Neuronal stem cell (in vitro differentiated cells): ENCODE data around the gene ASB9.

Experiments used
- DNase-seq: peaks from one replicate; pipeline ENCODE4 v3.0.0-alpha.2; 2013; ENCODE audit warnings: low spot score
- H2AFZ ChIP-seq: one replicate; pipeline ENCODE4 v1.6.1; 2013; ENCODE audit warnings: mild to moderate bottlenecking, low read length, inconsistent platforms
- H2AK5ac ChIP-seq: 2 replicates; pipeline ENCODE4 v1.6.1; 2013; ENCODE audit warnings: low read depth, mild to moderate bottlenecking, inconsistent platforms, low read length, moderate library complexity, mixed read lengths
- H2BK120ac ChIP-seq: 2 replicates; pipeline ENCODE4 v1.6.1; 2013; ENCODE audit warnings: low read depth, mild to moderate bottlenecking, inconsistent platforms, low read length, moderate library complexity, mixed read lengths
- H2BK12ac ChIP-seq: one replicate; pipeline ENCODE4 v1.6.1; 2013; ENCODE audit warnings: low read length, inconsistent platforms
- H2BK15ac ChIP-seq: 2 replicates; pipeline ENCODE4 v1.6.1; 2013; ENCODE audit warnings: mild to moderate bottlenecking, low read length, inconsistent platforms, mixed read lengths
- H2BK5ac ChIP-seq: one replicate; pipeline ENCODE4 v1.6.1; 2013; ENCODE audit warnings: inconsistent platforms, mild to moderate bottlenecking, low read length, moderate library complexity
- H3K14ac ChIP-seq: one replicate; pipeline ENCODE4 v1.6.1; 2013; ENCODE audit warnings: low read length, inconsistent platforms
- H3K18ac ChIP-seq: 2 replicates; pipeline ENCODE4 v1.6.1; 2013; ENCODE audit warnings: low read length, inconsistent platforms
- H3K23ac ChIP-seq: 2 replicates; pipeline ENCODE4 v1.6.1; 2013; ENCODE audit warnings: low read depth, mild to moderate bottlenecking, mixed read lengths, low read length, inconsistent platforms; ENCODE audit not compliant: poor library complexity
- H3K27ac ChIP-seq: replicated peaks from 3 replicates; pipeline ENCODE4 v1.5.1; 2013; ENCODE audit warnings: low read length, inconsistent platforms
- H3K27me3 ChIP-seq, 3 experiments: 2 replicates each; pipeline ENCODE4 v1.6.1; 2013; ENCODE audit warnings: low read length in 3 of 3, mild to moderate bottlenecking in 2 of 3, inconsistent platforms in 1 of 3, low read depth in 1 of 3, mixed read lengths in 1 of 3, moderate library complexity in 1 of 3; ENCODE audit not compliant: control insufficient read depth in 3 of 3, insufficient read depth in 3 of 3
- H3K36me3 ChIP-seq, 2 donors: replicated peaks in 1 of 2; 2 replicates each; pipeline ENCODE4 v1.6.1; 2013; ENCODE audit warnings: low read length in 2 of 2; ENCODE audit not compliant: control insufficient read depth in 2 of 2, insufficient read depth in 2 of 2
- H3K4ac ChIP-seq: 2 replicates; pipeline ENCODE4 v1.6.1; 2013; ENCODE audit warnings: inconsistent platforms, mild to moderate bottlenecking, low read length, moderate library complexity
- H3K4me1 ChIP-seq, 2 donors: 1 replicate in 1 of 2; 2 replicates in 1 of 2; pipeline ENCODE4 v1.6.1; 2013; ENCODE audit warnings: low read length in 2 of 2, low read depth in 1 of 2; ENCODE audit not compliant: control insufficient read depth in 2 of 2, insufficient read depth in 1 of 2
- H3K4me2 ChIP-seq: one replicate; pipeline ENCODE4 v1.6.1; 2013; ENCODE audit warnings: mild to moderate bottlenecking, low read length, inconsistent platforms; ENCODE audit not compliant: insufficient read depth, poor library complexity, severe bottlenecking
- H3K4me3 ChIP-seq, 2 donors: 2 replicates each; pipeline ENCODE4 v1.5.1; 2013; ENCODE audit warnings: low read length in 2 of 2, mild to moderate bottlenecking in 2 of 2, inconsistent platforms in 1 of 2, moderate library complexity in 1 of 2
- H3K79me1 ChIP-seq: one replicate; pipeline ENCODE4 v1.6.1; 2013; ENCODE audit warnings: low read depth, mild to moderate bottlenecking, inconsistent platforms, low read length, moderate library complexity
- H3K9ac ChIP-seq: one replicate; pipeline ENCODE4 v1.6.1; 2013; ENCODE audit warnings: mild to moderate bottlenecking, low read depth, low read length, inconsistent platforms; ENCODE audit not compliant: poor library complexity
- H3K9me3 ChIP-seq, 2 donors: replicated peaks in 1 of 2; 2 replicates each; pipeline versions ENCODE3 to v1.6.1; 2013; ENCODE audit warnings: low read length in 2 of 2, mild to moderate bottlenecking in 2 of 2, inconsistent platforms in 1 of 2, low read depth in 1 of 2, mixed read lengths in 1 of 2, moderate library complexity in 1 of 2; ENCODE audit not compliant: control insufficient read depth in 2 of 2, insufficient read depth in 1 of 2
- H4K8ac ChIP-seq: one replicate; pipeline ENCODE4 v1.6.1; 2013; ENCODE audit warnings: low read depth, mild to moderate bottlenecking, inconsistent platforms, low read length, moderate library complexity
- H4K91ac ChIP-seq: one replicate; pipeline ENCODE4 v1.6.1; 2013; ENCODE audit warnings: low read length, low read depth, mild to moderate bottlenecking, inconsistent platforms; ENCODE audit not compliant: poor library complexity
- WGBS, 2 donors: extraction: QIAGEN DNeasy Blood & Tissue Kit; methylation state at CpG; one replicate each; pipeline ENCODE4 v1.1.7; 2013; ENCODE audit warnings: missing lambda C conversion rate in 2 of 2, mixed read lengths in 1 of 2; ENCODE audit not compliant: insufficient read length in 2 of 2, insufficient replicate concordance in 1 of 2; ENCODE audit errors: extremely low coverage in 2 of 2; 5-methylcytosine and 5-hydroxymethylcytosine counted together

ASB9 gene

GRCh38 chrX:15299941-15300851 lies 30.3 kb upstream of the ASB9 start:
- Histone ChIP-seq H3K4me2 (no peak overlapping the region), H3K4me3 (no peak overlapping the region), H3K14ac (no peak overlapping the region), H3K18ac (no peak overlapping the region), H2BK12ac (no peak overlapping the region), H3K27ac (no peak overlapping the region), H2AK5ac (no peak overlapping the region), H3K4me1 (no peaks in the 10 kb centered on the region), H2BK5ac (no peak overlapping the region), H4K91ac (no peak overlapping the region), H2AFZ (no peak overlapping the region), H3K9ac (no peak overlapping the region), H2BK15ac (no peak overlapping the region), H3K27me3 (peaks cover 0 to 24% (median 0%) of the 10 kb centered on the region in 3 experiments), H3K36me3 (no peaks in the 10 kb centered on the region), H3K23ac (no peak overlapping the region), H2BK120ac (no peak overlapping the region), H3K9me3 (no peaks in the 10 kb centered on the region), H3K79me1 (no peaks in the 10 kb centered on the region), H4K8ac (no peak overlapping the region), H3K4ac (no peak overlapping the region)
- WGBS, 2 donors = no CpG with 5 or more reads among the region's 4 CpGs
- DNase-seq = peak; percentile 0

GRCh38 chrX:15298780-15299179 lies 28.9 kb upstream of the ASB9 start:
- Histone ChIP-seq H3K9me3 (no peaks in the 10 kb centered on the region), H2BK15ac (no peak overlapping the region), H2AFZ (peak overlapping the region; percentile 42), H2BK12ac (no peak overlapping the region), H3K4me3 (no peak overlapping the region), H4K8ac (no peak overlapping the region), H3K18ac (no peak overlapping the region), H2BK120ac (no peak overlapping the region), H3K36me3 (no peaks in the 10 kb centered on the region), H3K14ac (no peak overlapping the region), H3K4ac (no peak overlapping the region), H3K27ac (no peak overlapping the region), H4K91ac (no peak overlapping the region), H2BK5ac (no peak overlapping the region), H3K4me1 (no peaks in the 10 kb centered on the region), H3K4me2 (no peak overlapping the region), H3K27me3 (peaks cover 0 to 15% (median 0%) of the 10 kb centered on the region in 3 experiments), H2AK5ac (no peak overlapping the region), H3K23ac (no peak overlapping the region), H3K9ac (no peak overlapping the region), H3K79me1 (no peaks in the 10 kb centered on the region)
- no peak for DNase-seq
- WGBS, 2 donors = no CpG with 5 or more reads among the region's 3 CpGs

DNA sequence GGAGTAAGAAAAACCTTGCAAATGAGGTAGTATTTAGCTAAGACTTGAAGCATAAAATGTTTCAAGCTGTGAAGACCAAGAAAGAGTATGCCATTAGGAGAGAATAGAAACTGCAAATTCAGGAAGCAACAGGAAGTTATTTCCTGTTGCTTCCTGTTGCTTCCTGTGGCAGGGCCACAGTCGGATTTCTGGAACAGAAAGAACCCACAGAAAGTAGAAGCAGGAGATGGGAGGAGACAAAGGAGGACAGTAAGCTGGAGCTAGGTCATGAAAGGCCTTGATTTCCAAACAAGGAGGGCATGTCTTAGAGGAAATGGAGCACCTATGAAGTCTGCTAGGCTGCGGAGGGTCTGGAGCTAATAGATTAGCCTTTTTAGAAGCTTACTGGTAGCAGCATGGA lies 28.3 kb upstream of the ASB9 start:
- no CpG with 5 or more reads among the region's 2 CpGs for WGBS, 2 donors
- no peak overlapping the region for H3K4me3 ChIP-seq
- no peak overlapping the region for H4K8ac ChIP-seq
- H3K27ac ChIP-seq = no peak overlapping the region
- no peaks in the 10 kb centered on the region for H3K9me3 ChIP-seq
- H3K23ac ChIP-seq = no peak overlapping the region
- no peaks in the 10 kb centered on the region for H3K4me1 ChIP-seq
- H3K36me3 ChIP-seq = no peaks in the 10 kb centered on the region
- H3K27me3 ChIP-seq = peaks cover 0 to 10% (median 0%) of the 10 kb centered on the region in 3 experiments
- no peak for DNase-seq
- no peak overlapping the region for H3K9ac ChIP-seq
- H2AK5ac ChIP-seq = no peak overlapping the region
- no peak overlapping the region for H4K91ac ChIP-seq
- H2BK120ac ChIP-seq = no peak overlapping the region
- no peak overlapping the region for H3K18ac ChIP-seq
- H2BK12ac ChIP-seq = no peak overlapping the region
- H3K4ac ChIP-seq = no peak overlapping the region
- H3K4me2 ChIP-seq = no peak overlapping the region
- H2BK5ac ChIP-seq = no peak overlapping the region
- no peak overlapping the region for H3K14ac ChIP-seq
- no peaks in the 10 kb centered on the region for H3K79me1 ChIP-seq
- H2BK15ac ChIP-seq = no peak overlapping the region
- peak overlapping the region; percentile 42 for H2AFZ ChIP-seq

GRCh38 chrX:15293451-15293850 lies 23.6 kb upstream of the ASB9 start:
- no peak overlapping the region for H2BK12ac ChIP-seq
- no peaks in the 10 kb centered on the region for H3K36me3 ChIP-seq
- H3K79me1 ChIP-seq = no peaks in the 10 kb centered on the region
- H4K8ac ChIP-seq = no peak overlapping the region
- no peaks in the 10 kb centered on the region for H3K27me3 ChIP-seq
- H3K14ac ChIP-seq = no peak overlapping the region
- no peak overlapping the region for H3K4ac ChIP-seq
- no peak overlapping the region for H2AFZ ChIP-seq
- no peak overlapping the region for H3K23ac ChIP-seq
- H3K9me3 ChIP-seq = no peaks in the 10 kb centered on the region
- H3K4me1 ChIP-seq = no peaks in the 10 kb centered on the region
- no peak overlapping the region for H2BK5ac ChIP-seq
- H2BK15ac ChIP-seq = no peak overlapping the region
- no CpG with 5 or more reads among the region's 2 CpGs for WGBS, 2 donors
- DNase-seq = no peak
- H3K27ac ChIP-seq = no peak overlapping the region
- H3K4me2 ChIP-seq = no peak overlapping the region
- H3K18ac ChIP-seq = no peak overlapping the region
- H3K4me3 ChIP-seq = no peak overlapping the region
- no peak overlapping the region for H3K9ac ChIP-seq
- no peak overlapping the region for H2AK5ac ChIP-seq
- no peak overlapping the region for H4K91ac ChIP-seq
- H2BK120ac ChIP-seq = no peak overlapping the region
